NK-92 (cell line): ENCODE data around the gene SYT11.
"Not testable (repeated sequence)": the region's sequence is repeated elsewhere in the genome, so short reads cannot be mapped to it uniquely, and the experiment has no call there.

Source experiments
- DNase-seq: peaks from one replicate; lab custom pipeline; 2025; ENCODE audit not compliant: unreplicated experiment; lab: John Stamatoyannopoulos, UW

SYT11 gene

DNA sequence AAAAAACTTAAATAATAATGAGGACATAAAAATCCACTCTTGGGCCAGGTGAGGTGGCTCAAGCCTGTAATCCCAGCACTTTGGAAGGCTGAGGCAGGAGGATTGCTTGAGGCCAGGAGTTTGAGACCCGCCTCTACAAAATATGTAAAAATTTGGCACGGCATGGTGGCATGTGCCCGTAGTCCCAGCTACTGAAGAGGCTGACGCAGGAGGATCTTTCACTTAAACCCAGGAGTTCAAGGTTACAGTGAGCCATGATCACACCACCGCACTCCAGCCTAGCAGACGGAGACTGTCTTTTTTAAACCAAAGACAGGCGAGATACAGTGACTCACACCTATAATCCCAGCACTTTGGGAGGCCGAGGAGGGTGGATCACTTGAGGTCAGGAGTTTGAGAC lies 37.1 kb downstream of the SYT11 start:
- DNase-seq: not testable (repeated sequence)

DNA sequence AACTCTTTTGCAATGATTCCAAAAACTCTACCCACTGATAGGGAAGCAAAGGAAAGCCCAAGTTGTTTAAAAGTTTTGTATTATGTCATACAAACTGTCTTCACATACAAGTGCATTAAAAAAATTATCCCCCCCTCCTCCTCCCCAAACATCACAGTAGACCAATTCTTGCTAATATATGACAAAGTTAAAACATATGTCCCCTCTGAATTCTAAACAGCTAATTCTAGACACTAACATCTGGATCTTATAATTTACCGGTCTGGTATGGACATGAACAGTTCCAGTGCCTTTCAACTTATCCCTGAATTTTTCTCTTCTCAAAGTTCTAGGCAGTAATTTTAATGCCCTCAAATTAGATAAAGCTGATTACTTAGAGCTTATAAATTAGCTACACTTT lies 38.4 kb downstream of the SYT11 start:
- DNase-seq: no peak

DNA sequence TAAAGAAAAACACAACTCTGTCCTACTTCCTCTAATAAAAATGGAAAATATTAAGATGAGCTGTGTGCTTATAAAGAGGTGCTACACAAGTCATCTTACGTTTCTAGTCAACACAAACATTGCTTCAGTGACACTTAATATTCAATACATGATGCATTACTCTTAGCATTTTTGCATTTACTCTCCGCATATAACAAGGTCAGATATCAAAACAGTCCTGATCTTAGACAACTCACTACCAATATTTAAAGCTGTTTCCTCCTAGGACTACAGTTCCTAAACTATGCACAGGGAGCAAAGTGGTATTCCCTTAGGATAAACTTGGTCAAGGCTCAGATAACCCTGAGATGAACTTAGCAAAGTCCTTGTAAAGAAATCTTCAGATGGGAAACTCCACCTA lies 39.5 kb downstream of the SYT11 start:
- no peak for DNase-seq

DNA sequence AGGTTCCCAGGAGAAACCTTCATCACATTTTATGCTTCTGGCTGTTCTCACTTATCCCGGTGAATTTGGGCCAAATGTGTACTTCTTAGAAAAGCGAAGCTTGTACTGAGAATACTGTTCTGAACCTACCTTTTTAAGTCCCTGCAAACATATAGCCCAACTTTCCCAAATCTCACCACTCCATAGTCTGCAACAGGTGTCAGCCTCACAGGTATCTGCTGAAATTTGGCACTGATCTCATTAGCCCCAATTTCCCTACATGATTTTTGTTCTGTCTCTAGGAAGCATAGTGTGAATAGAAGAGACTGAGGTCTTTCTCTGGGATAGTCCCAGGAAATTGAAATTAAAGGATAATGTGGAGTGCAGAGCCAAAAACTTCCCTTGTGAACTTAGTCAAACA lies 40.3 kb downstream of the SYT11 start:
- no peak for DNase-seq

DNA sequence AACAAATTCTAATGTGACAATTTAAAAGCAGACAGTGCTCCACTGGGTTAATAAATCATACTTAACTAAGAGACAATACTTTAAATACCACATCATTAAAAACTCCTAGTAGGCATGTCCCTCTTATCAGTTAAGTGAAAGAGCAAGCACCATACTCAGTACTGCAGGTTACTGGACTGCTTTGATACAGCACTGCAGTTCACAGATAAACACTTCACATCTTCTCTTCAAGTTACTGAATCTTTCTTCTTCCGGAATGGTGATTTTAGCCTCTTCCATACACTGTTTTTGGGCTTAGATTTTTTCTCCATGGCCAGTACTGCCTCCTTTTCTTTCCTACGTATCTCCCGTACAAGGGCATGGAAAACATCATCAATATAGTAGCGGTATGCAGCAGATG lies 40.8 kb downstream of the SYT11 start:
- no peak for DNase-seq

DNA sequence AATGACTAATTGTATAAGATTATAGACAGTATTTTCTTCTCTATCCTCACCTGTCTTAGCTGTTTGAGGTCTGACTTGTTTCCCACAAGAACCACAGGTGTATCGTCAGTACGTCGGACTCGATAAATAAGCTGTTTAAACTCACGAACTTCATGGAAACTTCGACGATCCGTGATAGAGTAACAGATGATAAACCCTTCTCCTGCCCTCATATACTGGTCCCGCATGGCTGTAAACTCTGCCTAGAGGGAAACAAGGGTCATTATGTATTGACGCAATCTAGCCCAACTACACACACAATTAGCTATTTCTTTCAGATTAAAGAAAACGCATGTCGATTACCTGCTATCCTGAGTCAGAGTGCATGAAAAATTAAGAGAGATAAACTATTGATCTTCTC lies 44.9 kb downstream of the SYT11 start:
- no peak for DNase-seq

DNA sequence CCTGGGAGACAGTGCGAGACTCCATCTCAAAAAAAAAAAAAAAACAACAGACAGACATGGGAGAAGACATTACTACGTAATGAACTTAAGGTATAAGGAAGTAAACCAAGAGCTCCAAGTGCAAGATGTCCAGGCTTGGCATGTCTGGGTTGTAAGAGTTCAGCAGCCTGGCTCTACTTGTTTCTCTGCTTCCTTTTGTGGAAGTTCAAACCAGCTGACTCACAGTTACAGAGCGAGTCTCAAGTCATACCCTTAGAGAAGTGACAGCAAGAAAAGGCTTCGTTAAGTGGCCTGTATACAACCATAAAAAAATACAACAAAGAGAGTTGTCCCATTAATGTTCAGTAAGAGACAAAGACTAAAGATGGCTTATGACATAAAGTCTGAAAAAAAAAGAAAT lies 50.5 kb downstream of the SYT11 start:
- no peak for DNase-seq

DNA sequence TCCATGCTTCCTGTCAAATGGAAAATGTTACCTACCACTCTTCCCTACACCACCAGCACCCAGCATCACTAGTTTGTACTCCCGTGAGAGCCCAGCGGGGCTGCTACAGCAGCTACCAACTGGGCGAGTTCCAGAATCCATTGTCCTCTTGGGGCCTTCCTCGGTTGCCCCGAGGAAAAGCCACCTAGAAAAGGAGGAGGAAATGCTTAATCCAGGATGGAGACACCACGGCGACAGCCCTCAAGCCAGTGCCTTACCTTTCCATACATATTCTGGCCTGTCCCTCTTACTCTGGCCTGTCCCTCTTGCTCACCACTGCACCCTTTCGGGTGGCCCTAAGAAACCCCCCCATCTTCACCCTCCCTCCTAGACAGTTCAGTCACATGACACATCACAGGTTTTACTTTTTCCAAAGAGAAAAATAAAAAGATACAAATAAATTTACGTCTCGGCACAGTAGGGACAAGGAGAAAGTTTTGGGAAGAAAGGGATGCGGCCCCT lies 51.3 kb downstream of the SYT11 start:
- no peak for DNase-seq

DNA sequence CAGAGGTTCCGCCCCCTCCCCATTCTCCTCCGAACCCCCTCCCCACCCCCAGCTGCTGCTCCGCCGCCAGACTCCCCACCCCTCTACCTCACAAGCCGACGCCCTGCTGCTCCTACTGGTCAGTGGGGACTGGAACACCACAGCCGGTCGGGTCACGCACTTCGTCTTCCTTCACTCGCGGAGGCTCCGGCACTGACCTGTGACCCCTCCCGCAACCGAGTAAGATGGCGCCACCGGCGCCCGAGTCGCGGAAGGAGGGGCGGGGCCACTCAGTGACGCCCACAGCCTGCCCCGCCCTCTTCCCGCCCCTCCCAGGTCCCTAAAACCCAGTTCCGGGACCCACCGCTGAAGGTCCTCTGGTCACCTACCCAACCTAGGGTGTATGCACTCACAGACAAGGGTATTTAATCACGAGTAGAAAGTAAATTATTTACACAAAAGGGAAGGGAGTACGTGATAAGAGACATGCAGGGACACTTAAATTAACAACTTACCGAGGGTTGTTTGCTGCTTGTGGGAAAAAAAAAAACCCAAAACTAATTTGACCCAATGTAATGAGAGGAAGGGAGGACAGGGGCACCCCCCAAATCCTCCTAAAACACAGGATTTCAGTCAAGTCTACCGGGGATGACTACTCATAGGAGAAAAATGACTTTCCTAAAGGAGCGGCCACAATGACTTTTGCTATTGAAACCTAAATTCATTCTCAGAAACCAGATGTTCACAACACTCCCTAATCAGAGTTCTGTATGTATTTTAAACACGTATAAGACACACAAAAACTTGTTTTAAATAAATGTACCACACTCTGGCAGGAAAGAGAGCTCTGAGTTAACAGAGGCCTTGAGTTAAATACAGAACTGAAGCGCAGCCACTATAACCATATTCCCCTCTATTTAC lies 52.0 kb downstream of the SYT11 start, which contains the start of gene RIT1:
RIT1 (minus strand) TSS at position 194 of the 900 bp plus-strand sequence. CDS start 588 bp downstream, outside the sequence.
- no peak for DNase-seq

DNA sequence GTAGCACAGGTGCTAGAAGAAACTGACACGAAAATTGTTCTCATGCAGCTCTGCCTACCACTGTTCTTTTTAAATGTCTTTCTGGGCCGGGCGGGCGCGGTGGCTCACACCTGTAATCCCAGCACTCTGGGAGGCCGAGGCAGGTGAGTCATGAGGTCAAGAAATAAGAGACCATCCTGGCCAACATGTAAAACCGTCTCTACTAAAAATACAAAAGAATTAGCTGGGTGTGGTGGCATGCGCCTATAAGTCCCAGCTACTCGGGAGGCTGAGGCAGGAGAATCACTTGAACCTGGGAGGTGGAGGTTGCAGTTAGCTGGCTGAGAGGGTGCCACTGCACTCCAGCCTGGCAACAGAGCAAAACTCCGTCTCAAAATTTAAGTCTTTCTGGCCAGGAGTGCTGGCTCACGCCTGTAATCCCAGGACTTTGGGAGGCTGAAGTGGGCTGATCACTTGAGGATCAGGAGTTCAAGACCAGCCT lies 52.7 kb downstream of the SYT11 start:
- DNase-seq: no peak

DNA sequence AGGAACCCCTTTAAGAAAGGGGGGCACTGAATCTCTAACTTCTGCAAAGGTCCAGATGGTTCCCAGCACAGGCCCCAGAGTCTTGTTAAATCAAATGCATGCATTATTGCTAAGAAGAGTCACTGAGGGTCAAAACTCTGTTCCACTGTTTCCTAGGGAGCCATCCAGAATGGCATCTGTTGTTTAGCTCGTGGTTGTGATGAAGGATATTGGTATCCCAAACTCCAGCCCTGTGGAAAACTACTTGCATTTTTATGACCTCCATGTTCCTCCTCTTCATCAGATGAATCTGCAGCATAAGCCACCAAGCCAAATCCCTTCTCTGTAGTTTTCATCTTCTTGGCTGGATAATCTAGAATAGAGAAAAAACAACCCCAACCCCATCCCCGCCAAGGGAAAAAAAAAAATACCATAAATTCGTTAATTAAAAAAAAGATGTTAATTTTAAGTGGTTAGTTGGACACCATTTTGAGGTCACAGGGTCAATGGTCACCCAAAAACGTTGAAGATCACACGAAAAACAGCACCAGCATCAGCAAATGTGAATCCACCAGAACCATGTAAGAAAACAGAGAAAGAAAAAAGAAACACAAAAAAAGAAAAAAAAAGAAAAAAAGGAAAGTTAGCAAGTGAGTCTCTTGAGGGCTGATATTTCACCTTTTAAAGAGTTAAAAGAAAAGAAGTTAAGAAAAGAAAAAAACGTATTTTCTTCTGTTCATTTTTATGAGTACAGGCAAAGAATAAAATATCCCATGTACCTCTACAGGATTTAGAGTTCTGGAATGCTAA lies 54.8 kb downstream of the SYT11 start:
- DNase-seq: no peak

DNA sequence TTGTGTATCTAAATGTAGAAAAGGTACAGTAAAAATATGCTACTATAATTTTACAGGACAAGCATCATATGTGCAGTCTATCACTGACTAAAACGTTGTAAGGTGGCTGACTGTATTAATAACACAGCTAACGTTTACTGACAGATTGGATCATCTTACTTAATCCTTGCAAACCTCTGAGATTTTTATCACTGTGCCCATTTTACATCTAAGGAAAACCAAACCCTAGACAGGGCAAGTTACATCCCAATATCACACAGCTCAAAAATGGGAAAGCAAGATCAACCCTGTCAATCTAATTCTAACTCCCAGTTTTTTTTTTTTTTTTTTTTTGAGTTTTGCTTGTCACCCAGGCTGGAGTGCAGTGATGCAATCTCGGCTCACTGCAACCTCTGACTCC lies 59.3 kb downstream of the SYT11 start:
- DNase-seq: no peak

DNA sequence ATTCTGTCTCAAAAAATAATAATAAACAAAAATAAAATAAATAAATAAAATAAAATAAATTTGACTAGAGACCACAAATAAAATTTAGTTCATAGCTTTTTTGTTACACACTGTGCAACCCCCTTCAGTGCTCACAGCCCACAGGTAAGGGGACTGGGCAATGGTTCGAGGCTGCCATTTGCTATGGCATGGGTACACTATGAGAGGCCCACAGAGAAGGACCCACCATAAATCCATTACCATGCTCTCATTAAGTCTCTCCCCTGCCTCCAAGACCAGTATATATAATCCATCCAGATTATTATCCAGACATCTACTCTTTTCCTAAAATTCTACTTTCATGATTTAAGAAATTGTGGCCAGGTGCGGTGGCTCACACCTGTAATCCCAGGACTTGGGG lies 60.4 kb downstream of the SYT11 start:
- DNase-seq: no peak

DNA sequence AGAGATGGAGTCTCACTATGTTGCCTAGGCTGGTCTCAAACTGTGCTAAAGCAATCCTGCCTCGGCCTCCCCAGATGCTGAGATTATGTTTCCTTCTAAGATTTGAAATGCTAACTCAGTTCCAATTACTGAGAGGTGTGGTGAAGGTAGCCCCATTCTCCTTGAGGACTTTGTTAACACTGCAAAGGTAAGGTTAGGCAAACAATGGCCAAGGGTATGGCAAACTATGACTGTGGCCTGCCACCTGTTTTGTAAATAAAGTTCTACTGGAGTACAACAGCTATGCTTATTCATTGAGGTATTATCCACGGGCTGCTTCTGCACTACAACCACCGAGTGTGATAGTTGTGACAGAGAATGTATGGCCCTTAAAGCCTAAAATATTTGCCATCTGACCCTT lies 61.4 kb downstream of the SYT11 start:
- no peak for DNase-seq

DNA sequence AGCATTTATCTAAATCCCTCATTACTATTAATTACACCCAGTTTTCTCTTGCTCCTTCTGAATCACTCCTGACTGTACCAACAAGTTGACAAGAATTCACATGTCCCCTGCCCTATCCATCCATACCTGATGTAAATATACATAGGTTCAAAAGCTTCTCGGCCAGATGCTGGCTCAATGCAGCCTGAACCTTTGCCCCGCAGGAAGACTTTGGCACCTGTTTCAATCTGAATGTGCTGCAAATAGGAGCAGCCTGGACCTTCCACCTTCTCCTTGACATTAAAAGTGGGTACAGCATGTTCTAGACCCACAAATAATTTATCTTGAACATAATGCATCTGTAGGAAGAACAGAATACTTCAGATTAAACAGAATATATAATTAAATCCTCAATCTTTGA lies 66.1 kb downstream of the SYT11 start:
- no peak for DNase-seq

DNA sequence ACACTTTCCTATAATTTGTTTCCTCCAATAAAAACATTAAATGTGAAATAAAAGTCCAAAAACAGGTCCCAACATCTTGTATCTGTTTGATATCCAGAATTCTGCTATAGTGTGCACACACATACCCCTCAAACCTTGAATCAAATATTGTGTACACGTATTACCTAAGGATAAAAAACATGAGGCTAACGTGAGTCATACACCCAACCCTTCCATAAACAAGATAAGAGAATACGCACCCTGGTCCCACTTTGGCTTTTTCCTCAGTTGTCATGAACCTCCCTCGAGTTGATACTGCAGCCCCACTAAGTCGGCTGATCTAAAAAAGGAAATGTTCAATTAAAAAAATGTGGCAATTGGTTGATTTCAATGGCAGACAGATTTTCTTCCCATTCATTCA lies 69.7 kb downstream of the SYT11 start:
- no peak for DNase-seq

DNA sequence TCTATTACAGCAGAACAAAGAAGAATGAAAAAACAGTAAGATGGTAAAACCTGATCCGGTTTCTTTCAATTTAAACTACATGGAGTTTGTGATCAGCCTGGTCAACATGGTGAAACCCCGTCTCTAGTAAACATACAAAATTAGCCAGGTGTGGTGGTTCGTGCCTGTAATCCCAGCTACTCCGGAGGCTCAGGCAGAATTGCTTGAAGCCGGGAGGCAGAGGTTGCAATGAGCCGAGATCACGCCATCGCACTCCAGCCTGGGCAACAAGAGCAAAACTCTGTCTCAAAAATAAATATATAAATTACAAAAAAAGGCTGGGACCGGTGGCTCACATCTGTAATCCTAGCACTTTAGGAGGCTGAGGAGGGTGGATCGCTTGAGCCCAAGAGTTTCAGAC lies 71.4 kb downstream of the SYT11 start:
- not testable (repeated sequence) for DNase-seq

DNA sequence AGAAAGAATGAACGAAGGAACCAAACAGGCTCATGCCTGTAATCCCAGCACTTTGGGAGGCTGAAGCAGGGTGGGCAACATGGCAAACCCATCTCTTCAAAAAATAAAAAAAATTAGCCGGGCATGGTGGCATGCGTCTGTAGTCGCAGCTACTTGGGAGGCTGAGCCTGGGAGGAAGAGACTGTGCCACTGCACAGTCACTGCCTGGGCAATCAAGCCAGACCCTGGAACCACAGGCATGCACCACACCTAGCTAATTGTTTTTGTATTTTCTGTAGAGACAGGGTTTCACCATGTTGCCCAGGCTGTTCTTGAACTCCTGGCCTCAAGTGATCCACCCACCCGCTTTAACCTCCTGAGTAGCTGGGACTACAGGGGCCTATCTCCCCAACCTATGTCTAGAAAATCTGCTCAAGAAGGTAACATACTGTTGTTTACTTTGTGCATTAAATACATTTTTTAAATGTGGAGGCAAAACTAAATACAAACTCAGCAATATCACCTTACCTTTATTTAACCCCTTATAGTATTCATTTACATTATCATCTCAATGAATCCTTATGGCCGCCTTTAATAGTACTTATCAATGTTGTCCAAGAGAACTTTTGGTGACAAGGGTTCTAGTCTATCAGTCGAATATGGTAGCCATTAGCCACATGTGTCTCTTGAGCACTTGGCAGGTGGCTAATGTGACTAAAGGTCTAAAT lies 72.1 kb downstream of the SYT11 start:
- no peak for DNase-seq

DNA sequence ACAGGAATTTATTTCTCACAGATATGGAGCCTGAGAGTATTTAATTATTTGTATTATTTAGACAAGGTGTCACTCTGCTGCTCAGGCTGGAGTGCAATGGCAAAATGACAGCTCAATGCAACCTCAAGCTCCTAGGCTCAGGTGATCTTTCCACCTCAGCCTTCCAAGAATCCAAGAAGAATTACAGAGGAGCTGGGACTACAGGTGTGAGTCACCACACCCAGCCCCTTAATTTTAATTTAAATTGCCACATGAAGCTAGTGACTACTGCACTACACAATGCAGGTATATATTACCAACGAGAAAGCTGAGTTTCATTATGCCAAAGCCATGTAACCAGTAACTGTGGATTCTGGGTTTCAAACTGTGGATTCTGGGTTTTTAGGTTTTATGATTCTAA lies 72.7 kb downstream of the SYT11 start:
- no peak for DNase-seq

DNA sequence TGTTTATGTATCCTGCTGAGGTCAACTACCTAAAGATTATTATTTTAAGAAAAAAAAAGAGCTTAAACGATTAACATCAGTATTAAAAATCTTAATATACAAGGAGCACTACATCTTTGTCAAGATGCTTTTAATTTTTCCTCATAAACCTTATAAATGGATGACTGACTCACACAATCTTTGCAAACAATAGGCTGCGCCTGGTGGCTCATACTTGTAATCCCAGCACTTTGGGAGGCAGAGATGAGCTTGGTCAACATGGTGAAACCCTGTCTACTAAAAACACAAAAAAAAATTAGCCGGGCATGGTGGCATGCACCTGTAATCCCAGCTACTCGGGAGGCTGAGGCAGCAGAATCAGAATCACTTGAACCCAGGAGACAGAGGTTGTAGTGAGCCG lies 73.1 kb downstream of the SYT11 start:
- no peak for DNase-seq

DNA sequence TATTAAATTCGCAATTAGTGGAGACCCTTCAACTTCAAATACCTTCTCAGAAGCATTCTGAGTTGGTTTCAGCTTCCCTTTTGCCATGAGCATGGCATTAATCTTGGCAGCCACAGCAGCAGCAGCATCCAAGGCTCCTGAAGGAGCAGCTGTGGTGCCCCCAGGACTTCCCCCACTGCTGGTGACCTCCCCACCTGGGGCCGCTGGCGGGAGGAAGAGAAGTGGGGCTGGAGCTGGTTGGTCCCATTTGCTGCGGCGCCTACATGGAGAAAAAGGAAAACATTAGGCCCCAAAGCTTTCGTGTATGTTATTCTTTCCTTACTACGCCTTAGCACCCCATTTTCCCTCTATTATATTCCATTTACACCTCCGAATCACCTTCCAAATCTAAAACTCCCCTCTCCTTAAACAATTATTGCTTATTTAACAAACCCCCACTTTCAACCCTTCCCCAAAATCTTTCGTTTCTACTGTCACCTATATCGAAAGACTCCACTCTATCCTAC lies 74.3 kb downstream of the SYT11 start:
- DNase-seq: no peak
